GM19324 (cell line): ENCODE data around the gene MYBBP1A.

Experiments used
- ATAC-seq: cut with Tn5 transposase; IDR thresholded peaks from one replicate; pipeline ENCODE4 v1.9.1; 2021; ENCODE audit warnings: mild to moderate bottlenecking, moderate library complexity; ENCODE audit not compliant: unreplicated experiment, low FRiP score

The MYBBP1A gene

GRCh38 chr17:4488989-4489595 is 66.1 kb downstream of the MYBBP1A start:
- no peak for ATAC-seq
